ENCODE data around the gene UQCRC2. TPM values are rescaled to one million over a fixed set of nuclear protein-coding genes. Genes with fewer than 3 reads are reported as not detected.

The UQCRC2 gene
- total and polyA plus RNA-seq, 10 of the 15 experiments (the other 5 are each of a cell fraction or from before 2014, with no cell fraction given), result 256 to 563 (median 327) TPM

- TF ChIP-seq BCL3 (IDR thresholded peaks at IDR 0.05; ENCODE audit: borderline replicate concordance, insufficient read depth, low read depth, low read length, poor library complexity, severe bottlenecking), result no peak
- no peak for TF ChIP-seq CBFB (IDR thresholded peaks at IDR 0.05; ENCODE audit: low read depth)
- TF ChIP-seq E2F8 (IDR thresholded peaks at IDR 0.05; ENCODE audit: low read depth, partially characterized antibody), result no peak
- no peak for TF ChIP-seq KLF5 (IDR thresholded peaks at IDR 0.05; ENCODE audit: partially characterized antibody)
- TF ChIP-seq CUX1 (IDR thresholded peaks at IDR 0.05; ENCODE audit: insufficient replicate concordance, low read depth, low read length), result no peak
- TF ChIP-seq ZZZ3 (IDR thresholded peaks at IDR 0.05; ENCODE audit: control insufficient read depth, insufficient read length, low read depth), result no peak
- no peak for TF ChIP-seq USF1 (IDR thresholded peaks at IDR 0.05; ENCODE audit: borderline replicate concordance, extremely low read length, insufficient read depth, low read depth, low read length)
- TF ChIP-seq ESRRA (IDR thresholded peaks at IDR 0.05; ENCODE audit: low read length), result no peak
- TF ChIP-seq NFYA (IDR thresholded peaks at IDR 0.05; ENCODE audit: borderline replicate concordance, low read depth, low read length), result no peak
- no peak for TF ChIP-seq EP300 (IDR thresholded peaks at IDR 0.05; ENCODE audit: borderline replicate concordance in 1 of 2, control insufficient read depth in 1 of 2, low read depth in 2 of 2, low read length in 2 of 2)
- TF ChIP-seq RAD21 (IDR thresholded peaks at IDR 0.05; ENCODE audit: insufficient read depth, low read depth, low read length), result no peak
Observed at GRCh38 chr16:22018559-22018958, 65.4 kb downstream of the UQCRC2 start (continued).
